ENCODE results near the gene NT5C2.

The NT5C2 gene

GRCh38 chr10:103077491-103078308, 115.4 kb downstream of the NT5C2 start:
- no peaks in the 10 kb centered on the region for H3K27me3 ChIP-seq (ENCODE audit: control insufficient read depth, low read length)
- no peak overlapping the region for H3K4me2 ChIP-seq (ENCODE audit: low read length)
- no peak overlapping the region for H3K4me3 ChIP-seq (ENCODE audit: low read length)
- no peaks in the 10 kb centered on the region for H3K79me2 ChIP-seq (ENCODE audit: control insufficient read depth, low read length)
- no peaks in the 10 kb centered on the region for H3F3A ChIP-seq (ENCODE audit: control insufficient read depth, insufficient read depth)
- H3K27ac ChIP-seq (ENCODE audit: low read depth, low read length) = no peak overlapping the region
- H3K9me2 ChIP-seq (replicated peaks; ENCODE audit: control insufficient read depth, low read length) = no peaks in the 10 kb centered on the region
- H4K20me1 ChIP-seq (ENCODE audit: control insufficient read depth, insufficient read depth, low read depth, low read length) = no peaks in the 10 kb centered on the region
- no peaks in the 10 kb centered on the region for H3K9me3 ChIP-seq (ENCODE audit: control insufficient read depth, insufficient read depth, low read length)
- H3K4me1 ChIP-seq (ENCODE audit: control insufficient read depth, low read length) = no peaks in the 10 kb centered on the region
- no peaks in the 10 kb centered on the region for H3K36me3 ChIP-seq (ENCODE audit: control insufficient read depth, low read length)
- TF ChIP-seq EZH2phosphoT487 (IDR thresholded peaks at IDR 0.05; ENCODE audit: borderline replicate concordance, low read length) = no peak
- no peak for TF ChIP-seq CTCF (IDR thresholded peaks at IDR 0.05; ENCODE audit: low read depth, low read length, poor library complexity, severe bottlenecking)

GRCh38 chr10:103077020-103077419, 116.1 kb downstream of the NT5C2 start:
- TF ChIP-seq CTCF (IDR thresholded peaks at IDR 0.05; ENCODE audit: low read depth, low read length, poor library complexity, severe bottlenecking) (no peak), EZH2phosphoT487 (IDR thresholded peaks at IDR 0.05; ENCODE audit: borderline replicate concordance, low read length) (no peak)
- H3K27me3 ChIP-seq (ENCODE audit: control insufficient read depth, low read length) = no peaks in the 10 kb centered on the region
- H3K79me2 ChIP-seq (ENCODE audit: control insufficient read depth, low read length) = no peaks in the 10 kb centered on the region
- no peaks in the 10 kb centered on the region for H4K20me1 ChIP-seq (ENCODE audit: control insufficient read depth, insufficient read depth, low read depth, low read length)
- no peaks in the 10 kb centered on the region for H3K4me1 ChIP-seq (ENCODE audit: control insufficient read depth, low read length)
- H3K4me3 ChIP-seq (ENCODE audit: low read length) = no peak overlapping the region
- H3K9me3 ChIP-seq (ENCODE audit: control insufficient read depth, insufficient read depth, low read length) = no peaks in the 10 kb centered on the region
- H3K4me2 ChIP-seq (ENCODE audit: low read length) = no peak overlapping the region
- H3F3A ChIP-seq (ENCODE audit: control insufficient read depth, insufficient read depth) = no peaks in the 10 kb centered on the region
- H3K36me3 ChIP-seq (ENCODE audit: control insufficient read depth, low read length) = no peaks in the 10 kb centered on the region
- no peaks in the 10 kb centered on the region for H3K9me2 ChIP-seq (replicated peaks; ENCODE audit: control insufficient read depth, low read length)
- H3K27ac ChIP-seq (ENCODE audit: low read depth, low read length) = no peak overlapping the region

- Histone ChIP-seq H4K20me1 (ENCODE audit: control insufficient read depth, insufficient read depth, low read depth, low read length) (no peaks in the 10 kb centered on the region), H3K9me3 (ENCODE audit: control insufficient read depth, insufficient read depth, low read length) (no peaks in the 10 kb centered on the region), H3K4me3 (ENCODE audit: low read length) (no peak overlapping the region), H3K9me2 (replicated peaks; ENCODE audit: control insufficient read depth, low read length) (no peaks in the 10 kb centered on the region), H3K4me2 (ENCODE audit: low read length) (no peak overlapping the region), H3K36me3 (ENCODE audit: control insufficient read depth, low read length) (no peaks in the 10 kb centered on the region), H3K79me2 (ENCODE audit: control insufficient read depth, low read length) (no peaks in the 10 kb centered on the region), H3K27ac (ENCODE audit: low read depth, low read length) (no peak overlapping the region), H3K27me3 (ENCODE audit: control insufficient read depth, low read length) (0 out of 2 replicates have a peak, but pooled peaks cover 3% of the 10 kb centered on the region), H3F3A (ENCODE audit: control insufficient read depth, insufficient read depth) (no peaks in the 10 kb centered on the region), H3K4me1 (ENCODE audit: control insufficient read depth, low read length) (peaks cover 22% of the 10 kb centered on the region)
- TF ChIP-seq CTCF (IDR thresholded peaks at IDR 0.05; ENCODE audit: low read depth, low read length, poor library complexity, severe bottlenecking) (no peak), EZH2phosphoT487 (IDR thresholded peaks at IDR 0.05; ENCODE audit: borderline replicate concordance, low read length) (no peak)
Observed at GRCh38 chr10:103072891-103073290, 120.2 kb downstream of the NT5C2 start.
